H1 (cell line): ENCODE results near the gene RBMS1. TPM values are rescaled to one million over a fixed set of nuclear protein-coding genes. Genes with fewer than 3 reads are reported as not detected.
A peak's percentile ranks its signal among the peaks of the same experiment; 100 is the strongest.

Experiments
- CTCF ChIA-PET: fragments of 300-600 bp; sonication (Branson Sonifier 250); formaldehyde crosslinking; loops from one replicate; lab custom pipeline; 2021; ENCODE audit not compliant: partially characterized antibody; lab: Charles Lee
- POLR2A ChIA-PET: fragments of 300-600 bp; sonication (Branson Sonifier 250); formaldehyde crosslinking; loops from one replicate; lab custom pipeline; 2021; ENCODE audit warnings: inconsistent platforms; ENCODE audit not compliant: partially characterized antibody; lab: Charles Lee
- DNase-seq, 2 experiments: peaks; one replicate each; pipeline versions ENCODE4 v3.0.0 to v3.0.0-alpha.2; 2010 to 2022; ENCODE audit warnings: low spot score in 2 of 2, low read depth in 1 of 2, mixed read lengths in 1 of 2
- FAIRE-seq: peaks from 2 replicates; lab custom pipeline; 2011; peaks lifted over from hg19 to GRCh38; lab: Jason Lieb, UNC
- H2AFZ ChIP-seq: 2 replicates; pipeline ENCODE4 v1.8.1; 2012; ENCODE audit warnings: low read length, inconsistent platforms
- H2AK5ac ChIP-seq: 2 replicates; pipeline ENCODE4 v1.6.1; 2013; ENCODE audit warnings: low read depth, low read length
- H2BK120ac ChIP-seq: replicated peaks from 2 replicates; pipeline ENCODE3; 2013; ENCODE audit warnings: low read depth, low read length, inconsistent platforms
- H2BK12ac ChIP-seq: 2 replicates; pipeline ENCODE4 v1.6.1; 2013; ENCODE audit warnings: low read depth, low read length
- H2BK15ac ChIP-seq: 2 replicates; pipeline ENCODE4 v1.6.1; 2013; ENCODE audit warnings: low read length
- H2BK20ac ChIP-seq: 2 replicates; pipeline ENCODE4 v1.6.1; 2013; ENCODE audit warnings: low read length
- H2BK5ac ChIP-seq: 2 replicates; pipeline ENCODE4 v1.6.1; 2013; ENCODE audit warnings: low read depth, low read length
- H3K14ac ChIP-seq: 2 replicates; pipeline ENCODE4 v1.6.1; 2013; ENCODE audit warnings: inconsistent platforms; ENCODE audit not compliant: insufficient read length
- H3K18ac ChIP-seq: 2 replicates; pipeline ENCODE4 v1.6.1; 2013; ENCODE audit warnings: low read length; ENCODE audit errors: extremely low read depth
- H3K23ac ChIP-seq: 2 replicates; pipeline ENCODE4 v1.6.1; 2013; ENCODE audit warnings: inconsistent platforms; ENCODE audit not compliant: insufficient read length
- H3K23me2 ChIP-seq: 2 replicates; pipeline ENCODE4 v1.6.1; 2013; ENCODE audit warnings: low read depth, low read length
- H3K27ac ChIP-seq: 2 replicates; pipeline ENCODE4 v1.6.1; 2011; ENCODE audit warnings: low read depth, low read length, inconsistent platforms
- H3K27me3 ChIP-seq, 4 experiments: replicated peaks in 1 of 4; 1 replicate in 1 of 4; 2 replicates in 3 of 4; pipeline versions ENCODE4 v1.6.1 to v1.8.1; 2011 to 2013; ENCODE audit warnings: low read length in 3 of 4, mild to moderate bottlenecking in 3 of 4, inconsistent platforms in 2 of 4, mixed read lengths in 2 of 4, moderate library complexity in 1 of 4; ENCODE audit not compliant: control insufficient read depth in 3 of 4, insufficient read depth in 3 of 4; ENCODE audit errors: extremely low read depth in 1 of 4
- H3K36me3 ChIP-seq, 4 experiments: 2 replicates each; pipeline versions ENCODE4 v1.6.1 to v1.8.1; 2011 to 2013; ENCODE audit warnings: mild to moderate bottlenecking in 4 of 4, low read length in 3 of 4, moderate library complexity in 2 of 4, control low read depth in 1 of 4, inconsistent platforms in 1 of 4; ENCODE audit not compliant: insufficient read depth in 4 of 4, control insufficient read depth in 2 of 4
- H3K4ac ChIP-seq: replicated peaks from 2 replicates; pipeline ENCODE3; 2013; ENCODE audit warnings: low read length, low read depth, mixed read lengths, inconsistent platforms; ENCODE audit not compliant: insufficient read length
- H3K4me1 ChIP-seq, 4 experiments: replicated peaks in 1 of 4; 1 replicate in 1 of 4; 2 replicates in 3 of 4; pipeline versions ENCODE4 v1.6.1 to v1.8.1; 2011 to 2013; ENCODE audit warnings: low read length in 3 of 4, inconsistent platforms in 2 of 4, mixed read lengths in 1 of 4; ENCODE audit not compliant: insufficient read depth in 4 of 4, control insufficient read depth in 3 of 4
- H3K4me2 ChIP-seq, 2 experiments: 2 replicates each; pipeline versions ENCODE4 v1.6.1 to v1.8.1; 2011 to 2013; ENCODE audit warnings: low read depth in 2 of 2, low read length in 2 of 2, control low read depth in 1 of 2, inconsistent platforms in 1 of 2, mild to moderate bottlenecking in 1 of 2; ENCODE audit not compliant: insufficient read depth in 1 of 2
- H3K4me3 ChIP-seq, 4 experiments: fragments of 200-600, 300-600 bp in 1 of 4; sonication (generic), shearing (Covaris generic), sonication (Bioruptor Twin) in 1 of 4; 2 replicates each; pipeline versions ENCODE4 v1.5.1 to v1.8.1; 2011 to 2016; ENCODE audit warnings: low read length in 4 of 4, low read depth in 3 of 4, control low read depth in 2 of 4, inconsistent platforms in 2 of 4, mild to moderate bottlenecking in 2 of 4, mixed read lengths in 1 of 4, moderate library complexity in 1 of 4; ENCODE audit not compliant: insufficient read depth in 2 of 4; ENCODE audit errors: extremely low read depth in 1 of 4
- H3K56ac ChIP-seq: replicated peaks from 2 replicates; pipeline ENCODE3; 2013; ENCODE audit warnings: low read depth, mild to moderate bottlenecking, mixed read lengths, low read length, inconsistent platforms; ENCODE audit not compliant: insufficient read length
- H3K79me1 ChIP-seq: 2 replicates; pipeline ENCODE4 v1.6.1; 2013; ENCODE audit warnings: low read depth, low read length, control low read depth
- H3K79me2 ChIP-seq, 2 experiments: 2 replicates each; pipeline versions ENCODE4 v1.6.1 to v1.8.1; 2012 to 2013; ENCODE audit warnings: low read length in 2 of 2, mild to moderate bottlenecking in 2 of 2, inconsistent platforms in 1 of 2; ENCODE audit not compliant: insufficient read depth in 2 of 2, control insufficient read depth in 1 of 2
- H3K9ac ChIP-seq, 4 experiments: replicated peaks in 1 of 4; 1 replicate in 1 of 4; 2 replicates in 3 of 4; pipeline versions ENCODE4 v1.6.1 to v1.8.1; 2011 to 2013; ENCODE audit warnings: low read depth in 3 of 4, low read length in 3 of 4, control low read depth in 2 of 4, mild to moderate bottlenecking in 2 of 4, moderate library complexity in 2 of 4, inconsistent platforms in 1 of 4; ENCODE audit errors: extremely low read depth in 1 of 4
- H3K9me3 ChIP-seq, 2 experiments: 2 replicates each; pipeline versions ENCODE4 v1.6.1 to v1.8.1; 2012 to 2013; ENCODE audit warnings: mild to moderate bottlenecking in 2 of 2, moderate library complexity in 2 of 2, control low read depth in 1 of 2, inconsistent platforms in 1 of 2, low read depth in 1 of 2, low read length in 1 of 2, mixed read lengths in 1 of 2; ENCODE audit not compliant: insufficient read depth in 2 of 2
- H4K20me1 ChIP-seq, 2 experiments: replicated peaks in 1 of 2; 2 replicates each; pipeline versions ENCODE3 to v1.8.1; 2011 to 2013; ENCODE audit warnings: inconsistent platforms in 2 of 2, low read length in 2 of 2, mild to moderate bottlenecking in 1 of 2; ENCODE audit not compliant: insufficient read depth in 2 of 2, control insufficient read depth in 1 of 2
- H4K5ac ChIP-seq: 2 replicates; pipeline ENCODE4 v1.6.1; 2013; ENCODE audit warnings: low read length, low read depth, mixed read lengths, inconsistent platforms; ENCODE audit not compliant: insufficient read length
- H4K8ac ChIP-seq: 2 replicates; pipeline ENCODE4 v1.8.0; 2013; ENCODE audit warnings: mild to moderate bottlenecking, moderate library complexity, low read length, inconsistent platforms; ENCODE audit not compliant: insufficient read depth; ENCODE audit errors: extremely low read depth
- H4K91ac ChIP-seq: replicated peaks from 2 replicates; pipeline ENCODE3; 2013; ENCODE audit warnings: low read length, mixed read lengths, inconsistent platforms; ENCODE audit not compliant: insufficient read length
- CBX8 ChIP-seq: fragments of 300-800, 300-1000 bp; sonication (generic); IDR thresholded peaks from 2 replicates; pipeline ENCODE4 v1.7.1; 2016; ENCODE audit warnings: low read depth, low read length, borderline replicate concordance
- CHD2 ChIP-seq: IDR thresholded peaks from 2 replicates; pipeline ENCODE4 v1.6.1; 2012; ENCODE audit warnings: low read length, improper control_type of control experiment
- GABPA ChIP-seq: IDR thresholded peaks from 2 replicates; pipeline ENCODE4 v1.6.1; 2011; ENCODE audit warnings: mild to moderate bottlenecking, low read length, moderate library complexity, borderline replicate concordance; ENCODE audit not compliant: insufficient read depth
- GTF2F1 ChIP-seq: IDR thresholded peaks from 2 replicates; pipeline ENCODE4 v1.6.1; 2012; ENCODE audit warnings: low read depth, low read length, improper control_type of control experiment, borderline replicate concordance
- HDAC2 ChIP-seq, 2 experiments: fragments of 300-600 bp in 1 of 2; sonication (generic) in 1 of 2; IDR thresholded peaks; 2 replicates each; pipeline ENCODE4 v1.6.1; 2011 to 2012; ENCODE audit warnings: low read depth in 2 of 2, low read length in 2 of 2, mild to moderate bottlenecking in 2 of 2, moderate library complexity in 2 of 2, borderline replicate concordance in 1 of 2, inconsistent platforms in 1 of 2
- JUND ChIP-seq: IDR thresholded peaks from 2 replicates; pipeline ENCODE4 v1.6.1; 2011; ENCODE audit warnings: mild to moderate bottlenecking, improper control_type of control experiment, low read length
- NRF1 ChIP-seq: IDR thresholded peaks from 2 replicates; pipeline ENCODE4 v1.6.1; 2011; ENCODE audit warnings: mild to moderate bottlenecking, low read depth, low read length, improper control_type of control experiment
- RNF2 ChIP-seq: fragments of 200-900, 300-1000 bp; sonication (generic); IDR thresholded peaks from 2 replicates; pipeline ENCODE4 v1.7.1; 2016; ENCODE audit warnings: borderline replicate concordance, low read depth, mild to moderate bottlenecking, antibody characterized with exemption, low read length; ENCODE audit not compliant: poor library complexity, severe bottlenecking; ENCODE audit errors: missing control alignments
- SP4 ChIP-seq: IDR thresholded peaks from 2 replicates; pipeline ENCODE4 v1.6.1; 2012; ENCODE audit warnings: low read length, inconsistent platforms
- TAF1 ChIP-seq: IDR thresholded peaks from 2 replicates; pipeline ENCODE4 v1.6.1; 2011; ENCODE audit warnings: mild to moderate bottlenecking, low read depth, low read length
- WGBS, 2 experiments: shearing (Covaris generic) in 1 of 2; methylation state at CpG; one replicate each; pipeline versions ENCODE4 v1.1.6 to v1.1.7; 2013 to 2015; ENCODE audit warnings: low lambda C conversion rate in 2 of 2, mixed read lengths in 2 of 2, inconsistent platforms in 1 of 2, low coverage in 1 of 2, missing lambda C conversion rate in 1 of 2; ENCODE audit not compliant: insufficient replicate concordance in 2 of 2, insufficient coverage in 1 of 2, insufficient read length in 1 of 2; ENCODE audit errors: extremely low coverage in 1 of 2, missing lambda C conversion rate in 1 of 2; 5-methylcytosine and 5-hydroxymethylcytosine counted together
- polyA plus RNA-seq, 7 experiments: library from polyadenylated mRNA; depleted of rRNA in 3 of 7; stranded (reverse) in 5 of 7; unstranded in 2 of 7; fragments of >200 nt in 5 of 7; fragments of 200-250 nt in 2 of 7; gene quantifications; 1 replicate in 5 of 7; 2 replicates in 1 of 7; 4 replicates in 1 of 7; pipeline versions ENCODE4 v1.2.1 to v1.2.3, GENCODE V29; 2011 to 2013; ENCODE audit warnings: missing spikeins in 2 of 7, mixed read lengths in 2 of 7
- total RNA-seq: library from RNA; stranded (reverse); fragmentation: NEBNext Ultra II Directional; extraction: Animal tissue kit (Norgen Biotek cat#: 25700); gene quantifications from 2 replicates; pipeline ENCODE4 v1.2.1, GENCODE V29; 2021

The RBMS1 gene
- total and polyA plus RNA-seq, 2 of the 8 experiments (the other 6 are each of a cell fraction or from before 2014, with no cell fraction given), result 53.7 to 60.0 TPM

- H3K56ac ChIP-seq, result no peak overlapping the region
- H4K20me1 ChIP-seq, result peaks cover 20 to 30% of the 10 kb centered on the region in 2 experiments
- H2BK20ac ChIP-seq, result no peak overlapping the region
- H3K36me3 ChIP-seq, result no peaks in the 10 kb centered on the region
- peak overlapping the region in 3 of 4 experiments; percentile 26 to 62 (median 55); a peak in 4 of 7 replicates for H3K9ac ChIP-seq
- CTCF ChIA-PET, result interaction anchor here (0.7 to 1.7 kb wide), 6 partner anchors 25 to 792 kb away, joined by 3 to 7 read pairs (median 3); no protein-coding TSS in a partner anchor
- H3K18ac ChIP-seq, result 0 out of 2 replicates have a peak overlapping the region, but pooled peaks have one; percentile 29
- no peak overlapping the region for H2AK5ac ChIP-seq
- no peak overlapping the region; the same call in 1 of the 2 replicates for H2BK12ac ChIP-seq
- H3K4me1 ChIP-seq, result peaks cover 4 to 24% (median 14%) of the 10 kb centered on the region in 4 experiments; a peak in 6 of 7 replicates
- H4K5ac ChIP-seq, result peak overlapping the region; percentile 53
- H3K79me1 ChIP-seq, result peaks cover 3% of the 10 kb centered on the region
- peak overlapping the region; percentile 78; the same call in 1 of the 2 replicates for H4K8ac ChIP-seq
- no peak overlapping the region for H2BK5ac ChIP-seq
- H2BK120ac ChIP-seq, result no peak overlapping the region
- FAIRE-seq (no peak), DNase-seq (peak in 1 of 2 experiments; percentile 72)
- peak overlapping the region; percentile 81 to 97 for H3K4me2 ChIP-seq
- H3K79me2 ChIP-seq, result peaks cover 0 to 42% of the 10 kb centered on the region in 2 experiments; a peak in 3 of 4 replicates
- H3K23me2 ChIP-seq, result peaks cover 14% of the 10 kb centered on the region
- WGBS, 2 experiments, result 3% methylated on average over 24 of the region's 39 CpGs; no CpG with 5 or more reads in 1 of the 2 experiments
- peaks cover 5 to 20% (median 11%) of the 10 kb centered on the region in 4 experiments; a peak in 6 of 7 replicates for H3K27me3 ChIP-seq
- H3K4ac ChIP-seq, result no peak overlapping the region
- no peak overlapping the region for H3K27ac ChIP-seq
- H3K23ac ChIP-seq, result no peak overlapping the region
- POLR2A ChIA-PET, result interaction anchor here (0.7 to 3.5 kb wide), 10 partner anchors 10 to 370 kb away, joined by 3 to 13 read pairs (median 4); partner anchors contain the start of gene RBMS1
- H3K4me3 ChIP-seq, result peak overlapping the region; percentile 69 to 79 (median 72)
- H2AFZ ChIP-seq, result no peak overlapping the region
- no peak overlapping the region for H4K91ac ChIP-seq
- H2BK15ac ChIP-seq, result no peak overlapping the region
- no peak overlapping the region for H3K14ac ChIP-seq
- no peaks in the 10 kb centered on the region for H3K9me3 ChIP-seq
- TF ChIP-seq CBX8 (no peak), JUND (no peak; the same call in 1 of the 2 replicates), SP4 (no peak), GTF2F1 (no peak), GABPA (no peak), HDAC2 (IDR thresholded peaks at IDR 0.05; ENCODE audit: borderline replicate concordance in 1 of 2, low read depth in 2 of 2, low read length in 2 of 2) (0 out of 4 replicates have a peak, but pooled peaks of 1 of the 2 experiments have one; percentile 2), TAF1 (no peak), RNF2 (no peak), NRF1 (no peak), CHD2 (no peak)
Observed at GRCh38 chr2:160406591-160407392, 86.8 kb downstream of the RBMS1 start.
